ENCODE data around the gene CSNK1G1.

- TF ChIP-seq POLR2AphosphoS5 (IDR thresholded peaks at IDR 0.05; ENCODE audit: insufficient read depth in 1 of 2, low read depth in 1 of 2) (no peak), CTCF (IDR thresholded peaks at IDR 0.05) (no peak), POLR2A (IDR thresholded peaks at IDR 0.05) (no peak)
Measured at GRCh38 chr15:64232400-64232799, 123.6 kb downstream of the CSNK1G1 start.
